OCI-LY3 (cell line): ENCODE measurements around the gene GGN.

ENCODE experiments used
- H2AFZ ChIP-seq: fragments of 200-600, 300-600 bp; shearing (Covaris generic); 2 replicates; pipeline ENCODE4 v1.6.0; 2014; ENCODE audit warnings: antibody characterized with exemption, low read depth, low read length
- H3K27ac ChIP-seq: fragments of 200-600, 300-600 bp; sonication (generic); 2 replicates; pipeline ENCODE4 v1.5.1; 2014; ENCODE audit warnings: mild to moderate bottlenecking, low read length, moderate library complexity, mixed read lengths
- H3K27me3 ChIP-seq: fragments of 200-600, 300-600 bp; sonication (generic); 2 replicates; pipeline ENCODE4 v1.6.1; 2014; ENCODE audit warnings: low read depth, low read length, mixed read lengths
- H3K36me3 ChIP-seq: fragments of 200-600, 300-600 bp; sonication (generic); replicated peaks from 2 replicates; pipeline ENCODE3; 2014; ENCODE audit warnings: low read depth, low read length, mixed read lengths
- H3K4me1 ChIP-seq: fragments of 300-600, 200-600 bp; sonication (generic); 2 replicates; pipeline ENCODE4 v1.6.1; 2014; ENCODE audit warnings: low read length, mixed read lengths
- H3K4me2 ChIP-seq: fragments of 200-600, 300-600 bp; sonication (generic); 2 replicates; pipeline ENCODE4 v1.6.1; 2014; ENCODE audit warnings: low read length, mixed read lengths
- H3K4me3 ChIP-seq: fragments of 300-600, 200-600 bp; sonication (generic); 2 replicates; pipeline ENCODE4 v1.5.1; 2014; ENCODE audit warnings: antibody characterized with exemption, mild to moderate bottlenecking, low read length, moderate library complexity
- H3K79me2 ChIP-seq: fragments of 300-600, 200-600 bp; shearing (Covaris generic); 2 replicates; pipeline ENCODE4 v1.6.1; 2014; ENCODE audit warnings: mild to moderate bottlenecking, low read length, mixed read lengths
- H3K9ac ChIP-seq: fragments of 300-600, 200-600 bp; shearing (Covaris generic); 2 replicates; pipeline ENCODE4 v1.6.0; 2014; ENCODE audit warnings: mild to moderate bottlenecking, low read length, moderate library complexity
- H3K9me3 ChIP-seq: fragments of 200-600, 300-600 bp; shearing (Covaris generic); 2 replicates; pipeline ENCODE4 v1.6.1; 2014; ENCODE audit warnings: low read length, mixed read lengths; ENCODE audit not compliant: insufficient read depth
- H4K20me1 ChIP-seq: fragments of 200-600, 300-600 bp; sonication (generic); 2 replicates; pipeline ENCODE4 v1.6.1; 2016; ENCODE audit warnings: low read length, mixed read lengths; ENCODE audit not compliant: insufficient read depth
- CTCF ChIP-seq: fragments of 200-600, 300-600 bp; sonication (generic); IDR thresholded peaks from 2 replicates; pipeline ENCODE4 v1.5.1; 2014; ENCODE audit warnings: antibody characterized with exemption, low read length, low read depth
- EZH2phosphoT487 ChIP-seq: fragments of 200-600 bp; shearing (Covaris generic); IDR thresholded peaks from 2 replicates; pipeline ENCODE4 v1.6.1; 2018; ENCODE audit warnings: antibody characterized with exemption, mixed run types, low read depth

GGN gene

GRCh38 chr19:38425810-38426466 lies 38.1 kb upstream of the GGN start, which contains the start of gene RASGRP4:
Gene RASGRP4, minus strand, starts transcription at chr19:38426219. Its CDS starts 128 bp downstream, at chr19:38426091.
- H3K4me2 ChIP-seq, result peak within 1 kb of the TSS; percentile 96
- peak within 1 kb of the TSS; percentile 96 for H3K27ac ChIP-seq
- peaks cover 27% of the 10 kb centered on the region for H3K79me2 ChIP-seq
- peak within 1 kb of the TSS; percentile 96 for H3K9ac ChIP-seq
- TF ChIP-seq CTCF, result peak; percentile 28; the same call in 1 of the 2 replicates
- TF ChIP-seq EZH2phosphoT487, result no peak
- H3K9me3 ChIP-seq, result no peaks in the 10 kb centered on the region
- no peaks in the 10 kb centered on the region for H4K20me1 ChIP-seq
- no peaks in the 10 kb centered on the region for H3K27me3 ChIP-seq
- peaks cover 22% of the 10 kb centered on the region for H3K36me3 ChIP-seq
- H3K4me1 ChIP-seq, result peaks cover 54% of the 10 kb centered on the region
- H3K4me3 ChIP-seq, result peak within 1 kb of the TSS; percentile 88
- no peak within 1 kb of the TSS for H2AFZ ChIP-seq

GRCh38 chr19:38425222-38425809 lies 37.5 kb upstream of the GGN start:
- no peaks in the 10 kb centered on the region for H4K20me1 ChIP-seq
- H3K4me3 ChIP-seq, result peak overlapping the region; percentile 88
- no peaks in the 10 kb centered on the region for H3K27me3 ChIP-seq
- H3K36me3 ChIP-seq, result peaks cover 26% of the 10 kb centered on the region
- peak overlapping the region; percentile 96 for H3K27ac ChIP-seq
- peaks cover 27% of the 10 kb centered on the region for H3K79me2 ChIP-seq
- peaks cover 54% of the 10 kb centered on the region for H3K4me1 ChIP-seq
- no peaks in the 10 kb centered on the region for H3K9me3 ChIP-seq
- peak overlapping the region; percentile 96 for H3K4me2 ChIP-seq
- TF ChIP-seq CTCF (no peak), EZH2phosphoT487 (no peak)
- peak overlapping the region; percentile 96 for H3K9ac ChIP-seq
- no peak overlapping the region for H2AFZ ChIP-seq

GRCh38 chr19:38424272-38424671 lies 36.4 kb upstream of the GGN start:
- H3K4me2 ChIP-seq, result peak overlapping the region; percentile 96
- H3K27me3 ChIP-seq, result no peaks in the 10 kb centered on the region
- H3K79me2 ChIP-seq, result peaks cover 27% of the 10 kb centered on the region
- TF ChIP-seq CTCF, result no peak
- no peak for TF ChIP-seq EZH2phosphoT487
- H3K4me3 ChIP-seq, result peak overlapping the region; percentile 88
- no peak overlapping the region for H3K27ac ChIP-seq
- no peaks in the 10 kb centered on the region for H3K9me3 ChIP-seq
- H3K4me1 ChIP-seq, result peaks cover 54% of the 10 kb centered on the region
- H2AFZ ChIP-seq, result no peak overlapping the region
- H3K36me3 ChIP-seq, result peaks cover 34% of the 10 kb centered on the region
- H3K9ac ChIP-seq, result no peak overlapping the region
- 0 out of 2 replicates have a peak, but pooled peaks cover 4% of the 10 kb centered on the region for H4K20me1 ChIP-seq

- no peak overlapping the region for H3K4me2 ChIP-seq
- 0 out of 2 replicates have a peak, but pooled peaks cover 4% of the 10 kb centered on the region for H4K20me1 ChIP-seq
- no peaks in the 10 kb centered on the region for H3K9me3 ChIP-seq
- H3K79me2 ChIP-seq, result peaks cover 27% of the 10 kb centered on the region
- H3K27me3 ChIP-seq, result no peaks in the 10 kb centered on the region
- H3K4me1 ChIP-seq, result peaks cover 55% of the 10 kb centered on the region
- no peak overlapping the region for H2AFZ ChIP-seq
- H3K36me3 ChIP-seq, result peaks cover 46% of the 10 kb centered on the region
- no peak overlapping the region for H3K9ac ChIP-seq
- no peak overlapping the region for H3K27ac ChIP-seq
- H3K4me3 ChIP-seq, result no peak overlapping the region
- TF ChIP-seq CTCF (no peak), EZH2phosphoT487 (no peak)
Observed at GRCh38 chr19:38422438-38422837, 34.6 kb upstream of the GGN start.
